GM13976 (cell line): ENCODE results near the gene ZNRF1.
"Not testable (repeated sequence)": the region's sequence is repeated elsewhere in the genome, so short reads cannot be mapped to it uniquely, and the experiment has no call there.

Experiments used
- DNase-seq: peaks from one replicate; pipeline ENCODE4 v3.0.0; 2012; ENCODE audit warnings: low spot score
- in situ Hi-C: fragments of 300-500 bp; cut with MboI; formaldehyde crosslinking; loops from one replicate; pipeline ENCODE4 v1.12.0; 2022; ENCODE audit warnings: low sequenced_read_pairs, mixed read lengths, inconsistent platforms; ENCODE audit not compliant: unreplicated experiment
- TF ChIP-seq, protein P1 (sequence below): IDR thresholded peaks from 2 replicates; pipeline ENCODE4 v1.5.1; 2012; ENCODE audit warnings: borderline replicate concordance, mild to moderate bottlenecking; ENCODE audit not compliant: insufficient read depth; ENCODE audit errors: extremely low read depth, missing control alignments, control extremely low read depth

The ZNRF1 gene

DNA sequence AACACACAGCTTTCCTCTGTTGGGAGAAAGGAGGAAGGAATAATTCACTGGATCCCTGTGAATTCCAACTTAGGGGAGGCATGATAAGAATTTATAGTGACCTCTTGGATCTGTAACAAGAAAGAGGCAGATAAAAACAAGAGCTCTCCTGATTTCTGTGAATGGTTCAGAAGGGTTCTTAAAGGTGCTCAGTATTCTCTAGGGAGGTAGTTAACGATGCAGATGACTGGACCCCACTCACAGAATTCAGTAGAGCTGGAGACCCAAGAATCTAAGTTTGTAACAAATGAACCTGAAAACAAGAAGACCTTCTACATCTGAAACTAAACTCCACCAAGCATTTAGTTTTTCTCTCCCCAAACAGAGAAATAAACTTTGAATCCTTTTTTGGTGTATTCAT lies 8.6 kb downstream of the ZNRF1 start:
- in situ Hi-C loops: no loop called here
- TF ChIP-seq, protein P1, sequence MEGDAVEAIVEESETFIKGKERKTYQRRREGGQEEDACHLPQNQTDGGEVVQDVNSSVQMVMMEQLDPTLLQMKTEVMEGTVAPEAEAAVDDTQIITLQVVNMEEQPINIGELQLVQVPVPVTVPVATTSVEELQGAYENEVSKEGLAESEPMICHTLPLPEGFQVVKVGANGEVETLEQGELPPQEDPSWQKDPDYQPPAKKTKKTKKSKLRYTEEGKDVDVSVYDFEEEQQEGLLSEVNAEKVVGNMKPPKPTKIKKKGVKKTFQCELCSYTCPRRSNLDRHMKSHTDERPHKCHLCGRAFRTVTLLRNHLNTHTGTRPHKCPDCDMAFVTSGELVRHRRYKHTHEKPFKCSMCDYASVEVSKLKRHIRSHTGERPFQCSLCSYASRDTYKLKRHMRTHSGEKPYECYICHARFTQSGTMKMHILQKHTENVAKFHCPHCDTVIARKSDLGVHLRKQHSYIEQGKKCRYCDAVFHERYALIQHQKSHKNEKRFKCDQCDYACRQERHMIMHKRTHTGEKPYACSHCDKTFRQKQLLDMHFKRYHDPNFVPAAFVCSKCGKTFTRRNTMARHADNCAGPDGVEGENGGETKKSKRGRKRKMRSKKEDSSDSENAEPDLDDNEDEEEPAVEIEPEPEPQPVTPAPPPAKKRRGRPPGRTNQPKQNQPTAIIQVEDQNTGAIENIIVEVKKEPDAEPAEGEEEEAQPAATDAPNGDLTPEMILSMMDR: no peak
- no peak for DNase-seq

DNA sequence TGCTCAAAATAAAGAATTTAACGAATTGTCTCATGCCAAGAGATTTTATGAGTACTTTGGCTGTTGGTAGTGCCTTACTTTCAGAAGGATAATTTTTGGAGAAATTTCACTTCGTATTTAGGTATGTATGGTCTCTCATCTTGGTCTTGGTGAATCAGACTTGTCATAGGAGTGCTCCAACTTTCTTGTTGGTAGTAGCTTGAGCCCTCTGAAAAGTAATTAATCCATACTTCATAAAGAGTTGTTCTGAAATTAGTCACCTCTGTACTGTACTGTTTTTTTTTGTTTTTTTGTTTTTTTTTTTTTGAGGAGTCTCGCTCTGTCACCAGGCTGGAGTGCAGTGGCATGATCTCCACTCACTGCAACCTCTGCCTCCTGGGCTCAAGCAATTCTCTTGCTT lies 11.6 kb downstream of the ZNRF1 start:
- in situ Hi-C loops: no loop called here
- no peak for DNase-seq
- TF ChIP-seq, protein P1: no peak

DNA sequence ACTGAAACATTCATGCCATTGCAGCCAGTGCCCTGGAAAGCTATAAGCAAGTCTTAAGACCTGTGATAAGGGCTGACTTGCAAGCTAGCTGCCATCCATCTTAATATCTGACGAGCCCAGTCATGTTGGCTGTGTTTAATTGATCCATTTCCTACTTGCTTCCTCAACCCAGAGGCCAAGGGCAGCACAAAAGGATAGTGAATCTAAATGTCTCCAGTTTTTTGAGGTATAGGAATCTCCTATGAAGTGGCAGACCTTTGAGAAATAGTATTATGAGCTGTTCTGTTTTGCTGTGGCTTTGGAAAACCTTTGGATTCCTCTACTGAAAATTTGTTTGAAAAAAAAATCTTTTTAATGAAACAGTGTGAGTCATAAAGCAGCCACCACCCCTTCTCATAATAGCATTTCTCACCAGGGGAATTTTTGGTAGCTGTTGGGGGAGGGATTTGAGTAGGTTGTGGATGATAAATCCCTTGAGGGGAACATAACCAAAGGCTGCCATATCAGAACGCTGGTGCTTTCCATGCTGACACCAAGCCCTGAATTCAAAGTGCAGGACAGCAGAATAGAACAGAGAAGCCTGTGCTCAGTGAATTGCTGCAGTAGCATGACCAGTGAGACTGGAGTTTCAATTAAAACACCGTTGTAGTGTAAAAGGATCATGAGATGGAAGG lies 12.9 kb downstream of the ZNRF1 start:
- DNase-seq: peak; percentile 63
- in situ Hi-C loops: no loop called here
- TF ChIP-seq, protein P1: no peak

DNA sequence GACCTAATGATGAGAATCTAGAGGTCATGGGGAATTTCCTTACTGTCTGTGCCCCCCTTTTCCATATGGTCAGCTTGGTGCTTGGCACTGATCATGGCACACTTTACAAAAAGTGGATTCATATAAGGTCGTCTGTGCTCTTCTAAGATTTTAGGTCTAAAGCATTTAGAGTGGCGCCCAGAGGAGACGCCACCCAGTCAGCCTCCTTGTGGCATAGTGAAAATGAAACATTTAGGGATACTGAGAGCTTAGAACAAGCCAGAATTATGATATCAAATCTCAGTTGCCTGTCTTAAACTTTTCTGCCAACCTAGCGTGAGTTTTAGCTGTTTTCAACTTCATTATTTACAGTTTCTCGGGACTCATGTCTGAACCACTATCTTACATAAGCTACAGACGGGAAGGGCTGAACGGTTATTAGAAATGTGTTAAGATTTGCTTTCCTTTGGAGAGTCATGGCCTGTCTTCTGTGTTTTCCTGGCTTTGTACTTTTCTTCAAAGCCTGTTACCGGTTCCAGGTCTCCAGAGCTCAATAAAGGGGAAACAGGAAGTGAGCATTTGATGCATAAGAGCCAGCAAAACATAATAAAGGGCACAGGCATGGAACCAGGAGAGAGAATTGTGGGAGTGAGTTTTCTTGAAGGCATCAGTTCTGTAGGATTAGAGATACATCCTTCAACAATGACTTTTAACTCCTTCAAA lies 13.7 kb downstream of the ZNRF1 start:
- DNase-seq: no peak
- TF ChIP-seq, protein P1: peak; percentile 4
- in situ Hi-C loops: no loop called here

DNA sequence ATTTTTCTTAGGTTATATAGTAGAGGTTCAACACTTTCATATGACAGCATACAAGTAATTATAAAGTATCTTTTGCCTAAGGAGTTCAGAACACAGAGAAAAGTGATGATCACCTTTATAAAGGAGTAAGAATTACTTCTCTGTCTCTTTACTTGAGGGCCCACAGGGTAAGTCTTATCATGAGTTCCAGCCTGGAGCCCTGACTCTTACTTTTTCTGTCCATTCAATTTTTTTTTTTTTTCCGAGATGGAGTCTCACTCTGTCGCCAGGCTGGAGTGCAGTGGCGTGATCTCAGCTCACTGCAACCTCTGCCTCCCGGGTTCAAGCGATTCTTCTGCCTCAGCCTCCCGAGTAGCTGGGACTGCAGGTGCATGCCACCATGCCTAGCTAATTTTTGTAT lies 14.3 kb downstream of the ZNRF1 start:
- DNase-seq, in situ Hi-C loops: not testable (repeated sequence)

DNA sequence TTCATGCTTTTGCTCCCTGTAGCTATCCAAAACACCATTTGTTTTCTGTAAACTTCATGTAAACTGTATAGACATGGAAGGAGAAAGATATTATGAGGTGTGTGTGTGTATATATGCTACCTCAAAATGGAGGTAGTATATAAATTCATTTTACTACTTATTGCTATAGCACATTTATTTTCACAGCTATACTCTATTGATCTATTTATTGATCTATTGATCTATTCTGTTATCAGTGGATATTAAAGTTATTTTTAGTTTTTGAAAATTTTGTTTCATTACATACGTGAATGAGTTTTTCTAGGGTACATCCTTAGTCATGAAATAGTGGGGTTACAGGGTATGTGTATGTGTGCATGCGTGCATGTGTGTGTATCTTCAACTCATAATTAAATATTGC lies 15.5 kb downstream of the ZNRF1 start:
- in situ Hi-C loops: no loop called here
- DNase-seq: no peak
- TF ChIP-seq, protein P1: no peak

DNA sequence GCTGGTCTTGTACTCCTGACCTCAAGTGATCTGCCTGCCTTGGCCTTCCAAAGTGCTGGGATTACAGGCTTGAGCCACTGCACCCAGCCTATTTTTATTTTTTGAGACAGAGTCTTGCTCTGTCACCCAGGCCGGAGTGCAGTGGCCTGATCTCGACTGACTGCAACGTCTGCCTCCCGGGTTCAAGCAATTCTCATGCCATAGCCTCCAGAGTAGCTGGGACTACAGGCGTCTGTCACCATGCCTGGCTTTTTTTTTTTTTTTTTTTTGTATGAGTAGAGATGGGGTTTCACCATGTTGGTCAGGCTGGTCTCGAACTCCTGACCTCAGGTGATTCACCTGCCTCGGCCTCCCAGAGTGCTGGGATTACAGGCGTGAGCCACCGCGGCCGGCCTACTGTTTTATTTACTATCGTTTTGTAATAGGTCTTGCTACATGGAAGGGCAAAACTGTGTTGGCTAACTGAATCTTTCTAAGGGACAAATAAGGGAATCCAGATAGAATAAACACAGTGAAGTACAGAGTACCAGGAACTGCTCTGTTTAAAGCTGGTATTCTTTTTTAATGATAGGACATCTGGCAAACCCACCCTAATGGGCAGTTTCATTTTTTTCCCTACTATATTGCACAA lies 17.7 kb downstream of the ZNRF1 start:
- in situ Hi-C loops, DNase-seq: not testable (repeated sequence)
